B cell (primary cell): ENCODE data around the gene YTHDC2. TPM values are rescaled to one million over a fixed set of nuclear protein-coding genes. Genes with fewer than 3 reads are reported as not detected.
A peak's percentile ranks its signal among the peaks of the same experiment; 100 is the strongest.

Experiments
- ATAC-seq: fragments of 200-7000 bp; cut with Tn5 transposase; one replicate; pipeline ENCODE4 v1.10.0; 2021; ENCODE audit warnings: low read depth, mild to moderate bottlenecking, moderate number of reproducible peaks, moderate library complexity
- CTCF ChIA-PET: fragments of 350-600 bp; sonication (Branson Sonifier 250); formaldehyde crosslinking; loops from one replicate; lab custom pipeline; 2021; ENCODE audit warnings: antibody characterized with exemption, inconsistent platforms; lab: Charles Lee
- POLR2A ChIA-PET: fragments of 350-600 bp; sonication (Branson Sonifier 250); formaldehyde crosslinking; loops from one replicate; lab custom pipeline; 2021; ENCODE audit warnings: antibody characterized with exemption; lab: Charles Lee
- DNase-seq: peaks from one replicate; pipeline ENCODE4 v3.0.0; 2013
- H2AFZ ChIP-seq: 2 replicates; pipeline ENCODE4 v1.6.1; 2012; ENCODE audit warnings: mild to moderate bottlenecking, low read depth, low read length; ENCODE audit not compliant: insufficient read depth, poor library complexity, severe bottlenecking
- H3K27ac ChIP-seq, 2 donors: 1 replicate in 1 of 2; 2 replicates in 1 of 2; pipeline ENCODE4 v1.5.1; 2012 to 2013; ENCODE audit warnings: low read length in 2 of 2, mild to moderate bottlenecking in 2 of 2, moderate library complexity in 1 of 2
- H3K27me3 ChIP-seq, 4 experiments: fragments of 200-600 bp in 1 of 4; sonication (generic) in 1 of 4; replicated peaks in 1 of 4; 1 replicate in 2 of 4; 2 replicates in 2 of 4; pipeline versions ENCODE4 v1.6.1 to v1.7.0; 2013 to 2016; ENCODE audit warnings: low read length in 3 of 4, mild to moderate bottlenecking in 2 of 4, mixed read lengths in 1 of 4, moderate library complexity in 1 of 4; ENCODE audit not compliant: insufficient read depth in 4 of 4, control insufficient read depth in 3 of 4; ENCODE audit errors: control extremely low read depth in 1 of 4
- H3K36me3 ChIP-seq, 2 experiments: replicated peaks in 1 of 2; 1 replicate in 1 of 2; 2 replicates in 1 of 2; pipeline versions ENCODE4 v1.6.1 to v1.7.1; 2013; ENCODE audit warnings: low read length in 1 of 2; ENCODE audit not compliant: insufficient read depth in 2 of 2, control insufficient read depth in 1 of 2; ENCODE audit errors: control extremely low read depth in 1 of 2, extremely low read depth in 1 of 2
- H3K4me1 ChIP-seq, 2 donors: fragments of 200-600 bp in 1 of 2; sonication (generic) in 1 of 2; 1 replicate in 1 of 2; 2 replicates in 1 of 2; pipeline versions ENCODE4 v1.5.1 to v1.6.1; 2013 to 2017; ENCODE audit warnings: low read length in 2 of 2; ENCODE audit not compliant: control insufficient read depth in 2 of 2, insufficient read depth in 2 of 2
- H3K4me2 ChIP-seq: replicated peaks from 2 replicates; pipeline ENCODE3; 2012; ENCODE audit warnings: mild to moderate bottlenecking, low read depth, low read length; ENCODE audit not compliant: poor library complexity, severe bottlenecking
- H3K4me3 ChIP-seq, 5 experiments: fragments of 200-600 bp in 1 of 5; sonication (generic) in 1 of 5; 1 replicate in 3 of 5; 2 replicates in 2 of 5; pipeline versions ENCODE4 v1.5.1 to v1.7.0; 2011 to 2016; ENCODE audit warnings: low read length in 4 of 5, mild to moderate bottlenecking in 4 of 5, low read depth in 2 of 5, control low read depth in 1 of 5, moderate library complexity in 1 of 5; ENCODE audit not compliant: insufficient read depth in 1 of 5; ENCODE audit errors: control extremely low read depth in 1 of 5, extremely low read depth in 1 of 5
- H3K79me2 ChIP-seq: fragments of 200-600 bp; sonication (generic); one replicate; pipeline ENCODE4 v1.6.0; 2016; ENCODE audit warnings: low read length; ENCODE audit not compliant: control insufficient read depth, insufficient read depth
- H3K9ac ChIP-seq: fragments of 200-600 bp; sonication (generic); 2 replicates; pipeline ENCODE4 v1.6.1; 2017; ENCODE audit warnings: mild to moderate bottlenecking, low read length, moderate library complexity
- H3K9me3 ChIP-seq, 3 donors: one replicate each; pipeline versions ENCODE4 v1.6.1 to v1.7.1; 2013; ENCODE audit warnings: low read length in 2 of 3; ENCODE audit not compliant: control insufficient read depth in 2 of 3, insufficient read depth in 1 of 3; ENCODE audit errors: control extremely low read depth in 1 of 3
- H4K20me1 ChIP-seq: 2 replicates; pipeline ENCODE4 v1.6.0; 2012; ENCODE audit warnings: mild to moderate bottlenecking, low read length; ENCODE audit not compliant: insufficient read depth, control insufficient read depth, poor library complexity, severe bottlenecking
- H3K27ac Mint-ChIP-seq: one replicate; pipeline ENCODE4 v1.8.0; 2021; ENCODE audit warnings: mixed read lengths
- H3K27me3 Mint-ChIP-seq: one replicate; pipeline ENCODE4 v1.8.0; 2021; ENCODE audit warnings: mixed read lengths
- H3K4me1 Mint-ChIP-seq: one replicate; pipeline ENCODE4 v1.8.0; 2021; ENCODE audit warnings: mixed read lengths
- H3K4me3 Mint-ChIP-seq: one replicate; pipeline ENCODE4 v1.8.0; 2021; ENCODE audit warnings: mixed read lengths
- H3K9me3 Mint-ChIP-seq: one replicate; pipeline ENCODE4 v1.8.0; 2022; ENCODE audit warnings: mixed read lengths; ENCODE audit not compliant: insufficient read depth
- EZH2 ChIP-seq: IDR thresholded peaks from 2 replicates; pipeline ENCODE4 v1.6.1; 2012; ENCODE audit warnings: borderline replicate concordance, low read depth, mild to moderate bottlenecking, moderate library complexity, low read length; ENCODE audit not compliant: insufficient read depth, poor library complexity, severe bottlenecking
- WGBS: methylation state at CpG from one replicate; pipeline ENCODE4 v1.1.5; 2013; ENCODE audit warnings: missing lambda C conversion rate; ENCODE audit not compliant: insufficient coverage; 5-methylcytosine and 5-hydroxymethylcytosine counted together
- intact Hi-C: fragments of 100-400 bp; cut with micrococcal nuclease; formaldehyde crosslinking; loops from one replicate; pipeline ENCODE4 v1.10.0; 2022
- polyA plus RNA-seq: library from polyadenylated mRNA; depleted of rRNA; stranded (reverse); fragments of >200 nt; gene quantifications from 2 replicates; pipeline ENCODE4 v1.2.3, GENCODE V29; 2012
- total RNA-seq, 2 donors: library from RNA; stranded (reverse); fragments of 120-200 nt in 1 of 2; gene quantifications; 1 replicate in 1 of 2; 2 replicates in 1 of 2; pipeline versions ENCODE4 v1.2.3 to v1.2.4, GENCODE V29; 2013 to 2022
- TF ChIP-seq, protein P1 (sequence below): fragments of 200-600 bp; IDR thresholded peaks from one replicate; pipeline ENCODE4 v1.8.0; 2022; ENCODE audit warnings: antibody characterized with exemption, mild to moderate bottlenecking

YTHDC2 gene
- total and polyA plus RNA-seq, 2 donors (not counting 1 experiment from before 2014, with no cell fraction given): 8.6 to 52.6 TPM

DNA sequence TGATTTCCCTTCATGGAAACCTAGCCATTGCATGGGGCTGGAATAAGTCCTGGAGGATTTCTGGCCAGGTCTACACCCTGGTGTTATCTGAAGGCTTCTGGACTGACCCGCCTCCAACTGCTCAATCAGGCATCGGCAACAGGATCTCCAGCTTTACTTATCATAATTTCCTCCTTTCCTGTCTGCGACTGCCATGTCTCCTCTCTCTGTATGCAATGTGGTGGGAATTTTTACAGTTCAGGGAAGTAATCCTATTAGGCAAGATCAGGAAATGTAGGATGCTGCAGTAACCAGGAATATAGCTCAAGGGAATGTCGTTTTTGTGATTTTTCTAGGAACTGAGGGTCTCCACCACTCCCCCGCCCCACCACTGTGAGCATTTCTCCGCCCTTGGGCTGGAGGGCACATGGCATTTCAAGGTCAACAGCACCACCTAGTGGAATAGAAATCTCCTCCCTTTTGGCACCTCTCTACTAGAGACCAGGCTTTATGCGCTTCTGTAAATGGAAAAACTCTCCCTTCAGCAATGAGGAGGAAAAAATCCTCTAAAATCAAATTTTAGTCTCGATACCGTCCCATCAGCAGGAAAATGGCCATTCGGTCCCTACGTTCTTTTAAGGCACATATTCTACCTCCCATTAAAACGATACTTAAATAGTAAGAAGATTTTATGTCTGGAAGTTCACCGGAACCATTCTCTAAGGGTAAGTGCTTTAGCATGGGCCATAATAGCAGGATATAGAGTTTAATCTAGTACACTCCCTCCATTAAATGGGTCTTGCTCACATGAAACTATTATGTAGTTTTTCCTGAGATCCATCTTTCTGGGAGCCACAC is 93.0 kb downstream of the YTHDC2 start:
- Mint-ChIP-seq H3K4me1 (no peaks in the 10 kb centered on the region), H3K27ac (no peak overlapping the region), H3K4me3 (no peak overlapping the region), H3K27me3 (peaks cover 37% of the 10 kb centered on the region), H3K9me3 (no peaks in the 10 kb centered on the region)
- H3K4me1 ChIP-seq: peaks cover 0 to 3% of the 10 kb centered on the region in 2 donors
- H3K4me2 ChIP-seq: no peak overlapping the region
- no peak overlapping the region for H2AFZ ChIP-seq
- no peak overlapping the region for H3K9ac ChIP-seq
- WGBS: 33% methylated on average over 2 of the region's 13 CpGs
- H3K4me3 ChIP-seq: no peak overlapping the region
- H3K27me3 ChIP-seq: peaks cover 0 to 21% (median 11%) of the 10 kb centered on the region in 4 experiments
- intact Hi-C loops: loop anchor here (2.0 kb wide), 1 partner anchor 1432 kb away; no protein-coding TSS in a partner anchor
- H3K27ac ChIP-seq: no peak overlapping the region
- peaks cover 0 to 5% (median 0%) of the 10 kb centered on the region in 3 donors for H3K9me3 ChIP-seq
- no peaks in the 10 kb centered on the region for H4K20me1 ChIP-seq
- ChIA-PET CTCF (interaction anchor here (1.0 to 5.8 kb wide), 11 partner anchors 9 to 1431 kb away, joined by 3 to 52 read pairs (median 5); no protein-coding TSS in a partner anchor), POLR2A (no interaction called here)
- TF ChIP-seq, protein P1, sequence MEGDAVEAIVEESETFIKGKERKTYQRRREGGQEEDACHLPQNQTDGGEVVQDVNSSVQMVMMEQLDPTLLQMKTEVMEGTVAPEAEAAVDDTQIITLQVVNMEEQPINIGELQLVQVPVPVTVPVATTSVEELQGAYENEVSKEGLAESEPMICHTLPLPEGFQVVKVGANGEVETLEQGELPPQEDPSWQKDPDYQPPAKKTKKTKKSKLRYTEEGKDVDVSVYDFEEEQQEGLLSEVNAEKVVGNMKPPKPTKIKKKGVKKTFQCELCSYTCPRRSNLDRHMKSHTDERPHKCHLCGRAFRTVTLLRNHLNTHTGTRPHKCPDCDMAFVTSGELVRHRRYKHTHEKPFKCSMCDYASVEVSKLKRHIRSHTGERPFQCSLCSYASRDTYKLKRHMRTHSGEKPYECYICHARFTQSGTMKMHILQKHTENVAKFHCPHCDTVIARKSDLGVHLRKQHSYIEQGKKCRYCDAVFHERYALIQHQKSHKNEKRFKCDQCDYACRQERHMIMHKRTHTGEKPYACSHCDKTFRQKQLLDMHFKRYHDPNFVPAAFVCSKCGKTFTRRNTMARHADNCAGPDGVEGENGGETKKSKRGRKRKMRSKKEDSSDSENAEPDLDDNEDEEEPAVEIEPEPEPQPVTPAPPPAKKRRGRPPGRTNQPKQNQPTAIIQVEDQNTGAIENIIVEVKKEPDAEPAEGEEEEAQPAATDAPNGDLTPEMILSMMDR: peak; percentile 85
- TF ChIP-seq EZH2: no peak
- H3K79me2 ChIP-seq: no peaks in the 10 kb centered on the region
- ATAC-seq (peak; percentile 57), DNase-seq (peak; percentile 61)
- H3K36me3 ChIP-seq: no peaks in the 10 kb centered on the region

GRCh38 chr5:113607361-113607760 is 93.9 kb downstream of the YTHDC2 start:
- Histone ChIP-seq H2AFZ (no peak overlapping the region), H3K27me3 (peaks cover 0 to 21% (median 11%) of the 10 kb centered on the region in 4 experiments), H3K4me3 (no peak overlapping the region), H3K4me1 (peaks cover 0 to 6% of the 10 kb centered on the region in 2 donors), H4K20me1 (no peaks in the 10 kb centered on the region), H3K27ac (no peak overlapping the region), H3K9me3 (peaks cover 0 to 5% (median 0%) of the 10 kb centered on the region in 3 donors), H3K36me3 (no peaks in the 10 kb centered on the region), H3K4me2 (no peak overlapping the region), H3K79me2 (no peaks in the 10 kb centered on the region), H3K9ac (no peak overlapping the region)
- H3K4me1 Mint-ChIP-seq: peaks cover 1% of the 10 kb centered on the region
- H3K27me3 Mint-ChIP-seq: peaks cover 37% of the 10 kb centered on the region
- intact Hi-C loops: loop anchor here (2.0 kb wide), 1 partner anchor 1433 kb away; no protein-coding TSS in a partner anchor
- ChIA-PET CTCF (interaction anchor here (3.0 to 5.8 kb wide), 3 partner anchors 228 to 843 kb away, joined by 22 to 52 read pairs (median 26); no protein-coding TSS in a partner anchor), POLR2A (no interaction called here)
- H3K9me3 Mint-ChIP-seq: no peaks in the 10 kb centered on the region
- ATAC-seq: no peak
- 65% methylated on average over 2 of the region's 3 CpGs for WGBS
- H3K27ac Mint-ChIP-seq: no peak overlapping the region
- DNase-seq: no peak
- no peak overlapping the region for H3K4me3 Mint-ChIP-seq
- TF ChIP-seq, protein P1: no peak
- TF ChIP-seq EZH2: no peak
